Mesothelial cell of epicardium (in vitro differentiated cells): Measurements from ENCODE around the gene TNK2. TPM values are rescaled to one million over a fixed set of nuclear protein-coding genes. Genes with fewer than 3 reads are reported as not detected.
"Not testable (repeated sequence)": the region's sequence is repeated elsewhere in the genome, so short reads cannot be mapped to it uniquely, and the experiment has no call there.

Experiments
- DNase-seq, 2 experiments: peaks; one replicate each; pipeline ENCODE4 v3.0.0; 2021; ENCODE audit warnings: low spot score in 2 of 2; ENCODE audit not compliant: unreplicated experiment in 2 of 2
- H3K27ac Mint-ChIP-seq: 2 replicates; pipeline ENCODE4 v1.8.0; 2021; ENCODE audit warnings: mixed read lengths
- H3K27me3 Mint-ChIP-seq: 2 replicates; pipeline ENCODE4 v1.8.0; 2021; ENCODE audit warnings: low read depth, mixed read lengths
- H3K36me3 Mint-ChIP-seq: 2 replicates; pipeline ENCODE4 v1.8.0; 2021; ENCODE audit warnings: mixed read lengths
- H3K4me1 Mint-ChIP-seq: 2 replicates; pipeline ENCODE4 v1.8.0; 2021; ENCODE audit warnings: mixed read lengths
- H3K4me3 Mint-ChIP-seq: 2 replicates; pipeline ENCODE4 v1.8.0; 2021; ENCODE audit warnings: mild to moderate bottlenecking, moderate library complexity, mixed read lengths
- H3K9me3 Mint-ChIP-seq: 2 replicates; pipeline ENCODE4 v1.8.0; 2021; ENCODE audit warnings: mixed read lengths
- total RNA-seq: library from RNA; stranded (reverse); gene quantifications from 3 replicates; pipeline ENCODE4 v1.2.1, GENCODE V29; 2021
- TF ChIP-seq, protein P1 (sequence below): fragments of 200-600 bp; sonication (generic); IDR thresholded peaks from one replicate; pipeline ENCODE4 v1.5.0; 2021; ENCODE audit warnings: antibody characterized with exemption; ENCODE audit not compliant: unreplicated experiment

TNK2 gene
- total RNA-seq, 1 donor from 2014 or later, result 49.1 TPM

- DNase-seq, result no peak
- Mint-ChIP-seq H3K27me3 (no peaks in the 10 kb centered on the region), H3K9me3 (no peaks in the 10 kb centered on the region), H3K27ac (no peak overlapping the region), H3K4me3 (no peak overlapping the region), H3K4me1 (no peaks in the 10 kb centered on the region), H3K36me3 (peaks cover 6% of the 10 kb centered on the region)
- TF ChIP-seq, protein P1, sequence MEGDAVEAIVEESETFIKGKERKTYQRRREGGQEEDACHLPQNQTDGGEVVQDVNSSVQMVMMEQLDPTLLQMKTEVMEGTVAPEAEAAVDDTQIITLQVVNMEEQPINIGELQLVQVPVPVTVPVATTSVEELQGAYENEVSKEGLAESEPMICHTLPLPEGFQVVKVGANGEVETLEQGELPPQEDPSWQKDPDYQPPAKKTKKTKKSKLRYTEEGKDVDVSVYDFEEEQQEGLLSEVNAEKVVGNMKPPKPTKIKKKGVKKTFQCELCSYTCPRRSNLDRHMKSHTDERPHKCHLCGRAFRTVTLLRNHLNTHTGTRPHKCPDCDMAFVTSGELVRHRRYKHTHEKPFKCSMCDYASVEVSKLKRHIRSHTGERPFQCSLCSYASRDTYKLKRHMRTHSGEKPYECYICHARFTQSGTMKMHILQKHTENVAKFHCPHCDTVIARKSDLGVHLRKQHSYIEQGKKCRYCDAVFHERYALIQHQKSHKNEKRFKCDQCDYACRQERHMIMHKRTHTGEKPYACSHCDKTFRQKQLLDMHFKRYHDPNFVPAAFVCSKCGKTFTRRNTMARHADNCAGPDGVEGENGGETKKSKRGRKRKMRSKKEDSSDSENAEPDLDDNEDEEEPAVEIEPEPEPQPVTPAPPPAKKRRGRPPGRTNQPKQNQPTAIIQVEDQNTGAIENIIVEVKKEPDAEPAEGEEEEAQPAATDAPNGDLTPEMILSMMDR, result no peak
Measured at GRCh38 chr3:195875482-195876236, 32.7 kb downstream of the TNK2 start.

- Mint-ChIP-seq H3K27ac (no peak overlapping the region), H3K36me3 (peaks cover 9% of the 10 kb centered on the region), H3K4me1 (no peaks in the 10 kb centered on the region), H3K9me3 (no peaks in the 10 kb centered on the region), H3K27me3 (no peaks in the 10 kb centered on the region), H3K4me3 (no peak overlapping the region)
- DNase-seq, result no peak
- TF ChIP-seq, protein P1, result no peak
Measured at GRCh38 chr3:195873971-195874370, 34.4 kb downstream of the TNK2 start.

DNA sequence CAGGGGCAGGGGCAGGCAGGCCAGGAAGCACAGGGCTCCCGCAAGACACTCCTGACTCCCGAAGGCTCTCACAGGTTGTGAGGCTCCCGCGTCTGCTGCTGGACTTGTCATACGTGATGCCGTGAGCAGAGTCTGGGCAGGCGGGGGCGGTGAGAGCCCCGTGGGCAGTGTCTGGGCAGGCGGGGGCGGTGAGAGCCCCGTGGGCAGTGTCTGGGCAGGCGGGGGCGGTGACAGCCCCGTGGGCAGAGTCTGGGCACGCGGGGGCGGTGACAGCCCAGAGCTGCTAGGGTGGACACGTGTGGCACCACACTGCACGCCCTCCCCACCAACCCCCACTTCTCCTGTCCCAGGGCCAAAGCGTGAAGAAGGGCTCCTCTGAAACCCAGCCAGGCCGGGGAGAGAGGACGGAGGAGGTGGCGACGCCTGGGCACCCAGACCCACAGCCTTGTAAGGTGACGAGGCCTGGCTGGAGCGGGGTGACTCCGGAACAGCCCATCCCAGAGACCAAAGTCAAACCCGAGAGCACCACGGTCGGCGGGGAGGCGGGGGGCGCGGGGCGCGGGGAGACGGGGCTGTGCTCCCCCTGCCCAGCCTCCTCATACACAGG is 35.0 kb downstream of the TNK2 start:
- no peak overlapping the region for H3K4me3 Mint-ChIP-seq
- DNase-seq, result no peak
- no peak overlapping the region for H3K27ac Mint-ChIP-seq
- peaks cover 8% of the 10 kb centered on the region for H3K36me3 Mint-ChIP-seq
- H3K4me1 Mint-ChIP-seq, result no peaks in the 10 kb centered on the region
- TF ChIP-seq, protein P1, result no peak
- H3K27me3 Mint-ChIP-seq, result no peaks in the 10 kb centered on the region
- H3K9me3 Mint-ChIP-seq, result no peaks in the 10 kb centered on the region

DNA sequence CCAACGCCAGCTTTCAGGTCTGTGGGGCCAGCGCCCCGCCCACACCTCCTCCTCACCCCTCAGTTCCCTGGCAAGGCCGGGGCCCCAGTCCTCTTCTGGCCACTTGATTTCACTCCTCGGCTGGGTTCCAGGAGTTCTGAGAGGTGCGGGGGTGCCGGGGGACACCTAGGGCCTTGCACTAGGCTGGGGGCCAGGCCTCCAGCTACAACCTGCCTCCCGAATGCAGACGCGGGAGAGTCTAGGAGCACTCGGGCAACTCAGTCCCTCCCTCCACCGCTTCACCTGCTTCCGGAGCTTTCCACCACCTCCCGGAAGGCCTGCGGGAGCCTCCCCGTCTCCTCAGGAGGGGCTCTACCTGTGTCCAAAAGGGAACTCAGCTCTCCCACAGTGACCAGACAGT is 35.6 kb downstream of the TNK2 start:
- peaks cover 8% of the 10 kb centered on the region for H3K36me3 Mint-ChIP-seq
- no peaks in the 10 kb centered on the region for H3K4me1 Mint-ChIP-seq
- no peak for DNase-seq
- TF ChIP-seq, protein P1, result no peak
- H3K9me3 Mint-ChIP-seq, result no peaks in the 10 kb centered on the region
- H3K4me3 Mint-ChIP-seq, result no peak overlapping the region
- H3K27me3 Mint-ChIP-seq, result no peaks in the 10 kb centered on the region
- H3K27ac Mint-ChIP-seq, result no peak overlapping the region

DNA sequence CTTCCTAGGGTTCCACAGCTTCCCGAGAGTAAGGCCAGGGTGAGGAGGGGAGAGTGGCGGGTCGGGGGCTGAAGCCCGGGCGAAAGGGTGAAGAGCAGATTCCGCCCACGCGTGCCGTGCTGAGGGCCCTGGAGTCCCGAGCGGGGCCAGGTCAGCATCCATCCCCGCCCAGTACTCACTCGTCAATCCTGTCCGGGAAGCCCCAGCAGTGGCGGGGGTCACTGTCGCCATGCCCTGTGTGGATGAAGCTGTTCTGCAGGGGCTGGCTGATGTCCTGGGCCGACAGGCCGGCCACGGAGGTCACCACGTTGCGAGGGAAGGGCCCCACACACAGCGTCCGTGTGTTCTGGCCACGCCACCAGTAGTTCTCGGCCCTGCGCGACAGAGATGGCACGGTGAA is 36.3 kb downstream of the TNK2 start:
- TF ChIP-seq, protein P1, result no peak
- Mint-ChIP-seq H3K9me3 (no peaks in the 10 kb centered on the region), H3K27ac (no peak overlapping the region), H3K36me3 (peaks cover 8% of the 10 kb centered on the region), H3K4me3 (no peak overlapping the region), H3K4me1 (no peaks in the 10 kb centered on the region), H3K27me3 (no peaks in the 10 kb centered on the region)
- DNase-seq, result no peak

DNA sequence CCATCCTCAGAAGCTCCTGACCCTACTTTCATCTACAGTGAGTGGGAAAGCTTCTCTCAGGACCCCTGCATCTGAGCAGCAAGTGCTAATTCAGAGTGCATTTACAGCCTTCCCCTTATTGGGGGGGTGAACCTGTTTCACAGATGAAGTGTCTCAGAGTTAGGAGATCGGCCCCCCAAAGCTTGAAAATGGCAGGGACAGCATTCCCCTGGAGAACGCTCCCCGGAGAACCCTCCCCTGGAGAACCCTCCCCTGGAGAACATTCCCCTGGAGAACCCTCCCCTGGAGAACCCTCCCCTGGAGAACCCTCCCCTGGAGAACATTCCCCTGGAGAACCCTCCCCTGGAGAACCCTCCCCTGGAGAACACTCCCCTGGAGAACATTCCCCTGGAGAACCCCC is 36.7 kb downstream of the TNK2 start:
- not testable (repeated sequence) for DNase-seq, H3K9me3 Mint-ChIP-seq, H3K4me1 Mint-ChIP-seq, H3K27ac Mint-ChIP-seq, H3K27me3 Mint-ChIP-seq, H3K36me3 Mint-ChIP-seq, H3K4me3 Mint-ChIP-seq
